ENCODE results near the gene SEBOX.

SEBOX gene

GRCh38 chr17:28392491-28392890 is 27.5 kb upstream of the SEBOX start:
- no peak for DNase-seq (ENCODE audit: low read depth in 2 of 2)

GRCh38 chr17:28391401-28391800 is 26.4 kb upstream of the SEBOX start:
- no peak for DNase-seq (ENCODE audit: low read depth in 2 of 2)

GRCh38 chr17:28390984-28391383 is 26.0 kb upstream of the SEBOX start:
- DNase-seq (ENCODE audit: low read depth in 2 of 2) = no peak

- DNase-seq (ENCODE audit: low read depth in 2 of 2) = no peak
Observed at GRCh38 chr17:28390563-28390962, 25.6 kb upstream of the SEBOX start.

- DNase-seq (ENCODE audit: low read depth in 2 of 2) = no peak
Observed at GRCh38 chr17:28390141-28390540, 25.1 kb upstream of the SEBOX start.

- no peak for DNase-seq (ENCODE audit: low read depth in 2 of 2)
Observed at GRCh38 chr17:28388106-28388505, 23.1 kb upstream of the SEBOX start.

GRCh38 chr17:28386391-28386790 is 21.4 kb upstream of the SEBOX start:
- no peak for DNase-seq (ENCODE audit: low read depth in 2 of 2)

GRCh38 chr17:28385406-28385805 is 20.4 kb upstream of the SEBOX start:
- DNase-seq (ENCODE audit: low read depth in 2 of 2) = no peak

GRCh38 chr17:28385037-28385400 is 20.0 kb upstream of the SEBOX start:
- no peak for DNase-seq (ENCODE audit: low read depth in 2 of 2)

- peak; percentile 44 to 51 for DNase-seq (ENCODE audit: low read depth in 2 of 2)
Observed at GRCh38 chr17:28384281-28385036, 19.5 kb upstream of the SEBOX start.

GRCh38 chr17:28381141-28381825 is 16.3 kb upstream of the SEBOX start:
- no peak for DNase-seq (ENCODE audit: low read depth in 2 of 2)

- no peak for DNase-seq (ENCODE audit: low read depth in 2 of 2)
Observed at GRCh38 chr17:28379814-28380801, 15.1 kb upstream of the SEBOX start.

GRCh38 chr17:28372945-28373274 is 7.9 kb upstream of the SEBOX start:
- no peak for DNase-seq (ENCODE audit: low read depth in 2 of 2)

GRCh38 chr17:28372203-28372944 is 7.4 kb upstream of the SEBOX start:
- no peak for DNase-seq (ENCODE audit: low read depth in 2 of 2)

GRCh38 chr17:28371245-28372202 is 6.5 kb upstream of the SEBOX start, which contains the start of gene SARM1:
SARM1 (plus strand) TSS chr17:28371694; CDS start chr17:28372033, 339 bp downstream.
- DNase-seq (ENCODE audit: low read depth in 2 of 2) = peak; percentile 70 to 87

- DNase-seq (ENCODE audit: low read depth in 2 of 2) = no peak
Observed at GRCh38 chr17:28370744-28371103, 5.7 kb upstream of the SEBOX start.

- no peak for DNase-seq (ENCODE audit: low read depth in 2 of 2)
Observed at GRCh38 chr17:28370035-28370743, 5.2 kb upstream of the SEBOX start, which contains the start of gene VTN. VTN (minus strand) TSS chr17:28370307; CDS start chr17:28370203, 104 bp downstream.

GRCh38 chr17:28369684-28370034 is 4.7 kb upstream of the SEBOX start:
- no peak for DNase-seq (ENCODE audit: low read depth in 2 of 2)

GRCh38 chr17:28368915-28369683 is 4.1 kb upstream of the SEBOX start:
- DNase-seq (ENCODE audit: low read depth in 2 of 2) = no peak
